Activated T-cell treated with anti-CD3 and anti-CD28 coated beads, Interleukin-2, amount 50 U/mL, for 72 hours (primary cell): ENCODE measurements around the gene KRT78. TPM values are rescaled to one million over a fixed set of nuclear protein-coding genes. Genes with fewer than 3 reads are reported as not detected.

ENCODE experiments used
- ATAC-seq, 2 donors: fragments of 150-1000 bp; cut with Tn5 transposase; replicated peaks in 1 of 2; 2 replicates each; pipeline ENCODE4 v1.10.0; 2021; ENCODE audit warnings: moderate library complexity in 2 of 2, mild to moderate bottlenecking in 1 of 2
- DNase-seq, 2 donors: peaks; one replicate each; pipeline ENCODE4 v3.0.0; 2021 to 2022; ENCODE audit warnings: mixed read lengths in 1 of 2
- H3K27ac Mint-ChIP-seq: one replicate; pipeline ENCODE4 v1.8.0; 2022; ENCODE audit warnings: mild to moderate bottlenecking, moderate library complexity, mixed read lengths
- H3K27me3 Mint-ChIP-seq: one replicate; pipeline ENCODE4 v1.8.0; 2022; ENCODE audit warnings: low read depth, mixed read lengths
- H3K36me3 Mint-ChIP-seq, 2 donors: one replicate each; pipeline ENCODE4 v1.8.0; 2022; ENCODE audit warnings: mixed read lengths in 2 of 2, mild to moderate bottlenecking in 1 of 2; ENCODE audit not compliant: insufficient read depth in 2 of 2
- H3K4me1 Mint-ChIP-seq: one replicate; pipeline ENCODE4 v1.8.0; 2022; ENCODE audit warnings: low read depth, mixed read lengths
- H3K4me3 Mint-ChIP-seq, 2 donors: one replicate each; pipeline ENCODE4 v1.8.0; 2022; ENCODE audit warnings: mild to moderate bottlenecking in 2 of 2, mixed read lengths in 2 of 2, moderate library complexity in 2 of 2
- H3K9me3 Mint-ChIP-seq, 2 donors: one replicate each; pipeline ENCODE4 v1.8.0; 2022; ENCODE audit warnings: mixed read lengths in 2 of 2
- total RNA-seq, 2 donors: library from RNA; stranded (reverse); gene quantifications; one replicate each; pipeline ENCODE4 v1.2.3, GENCODE V29; 2022

Gene KRT78
- total RNA-seq, 2 donors from 2014 or later, result not detected

- H3K4me3 Mint-ChIP-seq, result no peak overlapping the region
- DNase-seq (no peak), ATAC-seq (no peak)
- peaks cover 17% of the 10 kb centered on the region for H3K4me1 Mint-ChIP-seq
- no peaks in the 10 kb centered on the region for H3K9me3 Mint-ChIP-seq
- no peak overlapping the region for H3K27ac Mint-ChIP-seq
- H3K27me3 Mint-ChIP-seq, result no peaks in the 10 kb centered on the region
- H3K36me3 Mint-ChIP-seq, result no peaks in the 10 kb centered on the region
Measured at GRCh38 chr12:52831251-52831650, 17.5 kb downstream of the KRT78 start.

DNA sequence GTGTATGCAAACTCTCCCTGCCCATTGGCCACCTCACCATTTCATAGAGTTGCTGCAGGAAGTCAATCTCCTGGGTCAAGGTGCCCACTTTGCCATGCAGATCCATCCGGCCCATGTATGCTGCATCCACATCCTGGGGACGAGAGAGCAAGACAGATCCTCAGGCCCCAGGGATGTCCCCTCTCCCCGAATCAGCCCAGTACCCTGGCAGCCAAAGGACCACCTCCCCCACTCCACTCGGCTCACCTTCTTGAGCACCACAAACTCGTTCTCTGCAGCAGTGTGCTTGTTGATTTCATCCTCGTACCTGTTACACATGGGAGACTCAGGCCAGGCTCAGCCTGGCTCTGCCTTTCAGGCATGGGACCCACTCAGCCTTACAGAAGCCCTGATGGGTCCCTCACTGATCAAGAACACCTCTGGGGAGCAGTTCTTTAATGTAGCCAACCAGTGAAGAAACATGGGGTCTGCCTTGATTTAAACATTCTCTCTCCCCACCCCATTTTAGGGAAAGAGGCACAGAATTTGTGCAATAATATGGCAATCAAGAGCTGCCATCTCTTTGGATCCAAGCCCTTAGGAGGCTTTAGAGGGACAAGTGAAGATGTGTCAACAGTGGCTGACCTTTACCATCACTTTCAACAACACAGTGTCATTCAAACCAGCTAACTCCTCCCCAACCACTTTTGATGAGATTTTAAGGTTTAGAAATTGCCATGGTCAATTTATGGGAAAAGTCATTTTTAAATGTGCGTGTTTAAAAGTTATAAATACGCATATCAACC is 18.6 kb downstream of the KRT78 start:
- Mint-ChIP-seq H3K9me3 (no peaks in the 10 kb centered on the region), H3K36me3 (no peaks in the 10 kb centered on the region), H3K27me3 (no peaks in the 10 kb centered on the region), H3K4me1 (peaks cover 6% of the 10 kb centered on the region), H3K4me3 (no peak overlapping the region), H3K27ac (no peak overlapping the region)
- ATAC-seq, result no peak
- DNase-seq, result no peak

DNA sequence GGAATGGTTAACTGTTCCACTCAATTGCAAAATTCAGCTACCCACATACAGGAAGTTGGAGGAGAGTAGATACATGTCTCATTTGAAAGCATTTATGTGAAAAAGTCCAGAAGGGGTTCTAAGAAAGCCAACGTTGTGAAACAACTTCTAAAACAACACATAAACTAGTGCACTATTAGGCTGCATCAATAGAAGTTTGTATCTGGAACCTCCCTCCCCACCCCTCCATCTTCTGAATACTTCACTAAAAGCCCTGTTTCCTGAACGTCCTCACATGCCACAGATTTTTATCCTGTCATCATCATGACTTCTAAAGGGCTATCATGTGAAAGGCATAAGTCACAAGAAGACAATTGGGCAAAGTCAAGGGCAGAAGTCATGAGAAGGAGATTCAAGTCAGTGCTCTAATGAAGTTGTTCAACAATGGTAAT is 20.2 kb downstream of the KRT78 start:
- Mint-ChIP-seq H3K36me3 (no peaks in the 10 kb centered on the region), H3K27ac (no peak overlapping the region), H3K9me3 (no peaks in the 10 kb centered on the region), H3K4me1 (no peaks in the 10 kb centered on the region), H3K27me3 (no peaks in the 10 kb centered on the region), H3K4me3 (no peak overlapping the region)
- DNase-seq, result no peak
- ATAC-seq, result no peak

- no peaks in the 10 kb centered on the region for H3K36me3 Mint-ChIP-seq
- ATAC-seq (no peak), DNase-seq (no peak)
- no peak overlapping the region for H3K4me3 Mint-ChIP-seq
- no peaks in the 10 kb centered on the region for H3K4me1 Mint-ChIP-seq
- H3K9me3 Mint-ChIP-seq, result no peaks in the 10 kb centered on the region
- H3K27me3 Mint-ChIP-seq, result no peaks in the 10 kb centered on the region
- no peak overlapping the region for H3K27ac Mint-ChIP-seq
Measured at GRCh38 chr12:52828156-52828555, 20.6 kb downstream of the KRT78 start.

GRCh38 chr12:52827499-52828090 is 21.2 kb downstream of the KRT78 start:
- Mint-ChIP-seq H3K27ac (no peak overlapping the region), H3K27me3 (no peaks in the 10 kb centered on the region), H3K9me3 (no peaks in the 10 kb centered on the region), H3K4me3 (no peak overlapping the region), H3K4me1 (no peaks in the 10 kb centered on the region), H3K36me3 (no peaks in the 10 kb centered on the region)
- DNase-seq (no peak), ATAC-seq (no peak)

DNA sequence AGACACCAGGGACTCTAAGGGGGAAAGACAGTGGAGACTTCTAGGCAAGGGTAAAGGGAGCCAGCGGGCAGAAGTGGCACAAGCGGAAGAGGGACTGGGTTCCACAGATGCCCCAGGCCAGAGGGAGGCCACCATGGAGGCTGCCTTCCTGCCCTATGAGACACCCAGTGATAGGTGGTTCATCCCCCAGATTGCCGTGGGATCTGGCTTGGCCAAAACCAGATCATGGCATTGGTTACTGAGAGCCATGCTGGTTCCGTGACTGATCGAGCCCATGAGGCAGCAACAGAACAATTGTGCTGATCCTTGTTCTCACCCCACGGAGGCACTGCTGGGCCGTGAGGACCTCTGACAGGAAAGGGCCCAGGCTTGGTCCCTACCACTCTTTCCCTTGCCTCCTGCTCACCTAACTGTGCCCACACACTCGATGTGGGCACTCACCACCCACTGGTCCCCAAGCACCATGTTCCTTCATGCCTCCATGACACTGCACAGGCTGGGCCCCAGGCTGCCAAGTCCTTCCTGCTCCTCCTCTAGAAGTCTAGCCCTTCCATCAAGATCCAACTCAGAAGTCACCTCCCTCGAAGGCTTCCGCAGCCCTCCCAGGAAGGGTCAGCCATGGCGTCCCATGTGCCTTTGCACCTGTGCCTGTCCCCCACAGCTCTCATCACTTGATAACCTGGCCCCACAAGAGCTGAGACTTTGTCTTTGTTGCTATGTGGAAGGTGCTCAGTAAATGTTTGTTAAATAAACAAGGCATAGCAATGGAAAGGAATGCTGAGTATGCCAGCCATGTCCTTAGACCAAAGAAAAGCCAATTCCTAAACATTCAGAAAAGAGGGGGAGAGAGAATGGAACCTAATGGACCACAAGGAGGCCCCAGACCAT is 21.9 kb downstream of the KRT78 start:
- Mint-ChIP-seq H3K4me3 (no peak overlapping the region), H3K9me3 (no peaks in the 10 kb centered on the region), H3K27ac (no peak overlapping the region), H3K36me3 (no peaks in the 10 kb centered on the region), H3K27me3 (no peaks in the 10 kb centered on the region), H3K4me1 (no peaks in the 10 kb centered on the region)
- DNase-seq, result no peak
- no peak for ATAC-seq

DNA sequence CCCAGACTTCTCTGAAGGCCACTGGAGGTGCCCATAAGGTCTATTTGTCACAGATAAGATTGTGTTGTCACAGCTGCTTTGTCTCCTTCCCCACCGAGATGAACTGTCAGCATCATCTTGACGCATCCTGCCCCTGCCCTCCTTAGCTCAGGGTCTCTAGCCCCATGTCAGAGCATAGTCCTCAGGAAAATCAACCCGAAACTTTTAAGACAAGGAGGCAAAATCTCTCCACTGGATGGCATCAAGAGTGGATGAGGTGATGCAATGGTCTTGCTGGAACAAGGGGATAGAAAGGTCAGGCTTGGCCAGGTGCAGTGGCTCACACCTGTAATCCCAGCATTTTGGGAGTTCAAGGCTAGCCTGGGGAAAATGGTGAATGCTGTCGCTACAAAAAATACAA is 22.8 kb downstream of the KRT78 start:
- no peaks in the 10 kb centered on the region for H3K9me3 Mint-ChIP-seq
- no peak overlapping the region for H3K4me3 Mint-ChIP-seq
- H3K4me1 Mint-ChIP-seq, result no peaks in the 10 kb centered on the region
- no peaks in the 10 kb centered on the region for H3K27me3 Mint-ChIP-seq
- H3K36me3 Mint-ChIP-seq, result no peaks in the 10 kb centered on the region
- H3K27ac Mint-ChIP-seq, result no peak overlapping the region
- DNase-seq, result no peak
- ATAC-seq, result no peak

DNA sequence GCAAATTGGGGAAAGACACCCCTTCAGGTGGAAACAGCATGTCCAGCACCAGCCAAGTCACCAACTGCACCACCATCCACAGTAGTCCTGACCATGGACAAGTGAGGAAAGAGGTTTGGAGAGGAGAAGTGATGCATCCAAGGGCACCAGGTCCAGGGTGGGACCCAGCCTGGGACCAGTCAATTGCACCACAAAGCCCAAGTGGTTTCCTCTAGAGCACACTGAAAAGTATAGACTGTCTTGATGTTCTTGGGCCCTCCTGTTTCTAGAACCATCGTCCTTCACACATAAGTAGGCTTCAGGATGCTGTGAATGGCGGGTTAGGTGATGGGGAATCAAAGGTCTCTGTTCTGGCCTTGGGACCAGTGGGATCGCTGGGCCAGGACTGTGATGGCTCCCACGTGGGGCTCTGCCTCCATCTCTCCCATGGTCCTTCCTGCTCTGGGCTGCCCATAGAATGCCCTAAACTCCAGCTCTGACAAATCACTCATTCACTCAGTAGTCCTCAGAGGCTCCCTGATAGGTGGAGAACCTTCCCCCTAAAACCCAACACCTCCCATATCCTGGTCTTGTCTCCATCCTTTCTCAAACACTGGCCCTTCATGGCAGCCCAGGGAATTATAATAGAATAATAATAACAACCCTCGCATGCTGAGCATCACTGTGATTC is 23.9 kb downstream of the KRT78 start:
- ATAC-seq (no peak), DNase-seq (no peak)
- no peak overlapping the region for H3K4me3 Mint-ChIP-seq
- H3K36me3 Mint-ChIP-seq, result no peaks in the 10 kb centered on the region
- no peaks in the 10 kb centered on the region for H3K4me1 Mint-ChIP-seq
- no peaks in the 10 kb centered on the region for H3K9me3 Mint-ChIP-seq
- H3K27me3 Mint-ChIP-seq, result no peaks in the 10 kb centered on the region
- H3K27ac Mint-ChIP-seq, result no peak overlapping the region

GRCh38 chr12:52823761-52824450 is 24.9 kb downstream of the KRT78 start:
- Mint-ChIP-seq H3K4me3 (no peak overlapping the region), H3K27ac (no peak overlapping the region), H3K27me3 (no peaks in the 10 kb centered on the region), H3K9me3 (no peaks in the 10 kb centered on the region), H3K4me1 (no peaks in the 10 kb centered on the region), H3K36me3 (no peaks in the 10 kb centered on the region)
- DNase-seq (no peak), ATAC-seq (no peak)

DNA sequence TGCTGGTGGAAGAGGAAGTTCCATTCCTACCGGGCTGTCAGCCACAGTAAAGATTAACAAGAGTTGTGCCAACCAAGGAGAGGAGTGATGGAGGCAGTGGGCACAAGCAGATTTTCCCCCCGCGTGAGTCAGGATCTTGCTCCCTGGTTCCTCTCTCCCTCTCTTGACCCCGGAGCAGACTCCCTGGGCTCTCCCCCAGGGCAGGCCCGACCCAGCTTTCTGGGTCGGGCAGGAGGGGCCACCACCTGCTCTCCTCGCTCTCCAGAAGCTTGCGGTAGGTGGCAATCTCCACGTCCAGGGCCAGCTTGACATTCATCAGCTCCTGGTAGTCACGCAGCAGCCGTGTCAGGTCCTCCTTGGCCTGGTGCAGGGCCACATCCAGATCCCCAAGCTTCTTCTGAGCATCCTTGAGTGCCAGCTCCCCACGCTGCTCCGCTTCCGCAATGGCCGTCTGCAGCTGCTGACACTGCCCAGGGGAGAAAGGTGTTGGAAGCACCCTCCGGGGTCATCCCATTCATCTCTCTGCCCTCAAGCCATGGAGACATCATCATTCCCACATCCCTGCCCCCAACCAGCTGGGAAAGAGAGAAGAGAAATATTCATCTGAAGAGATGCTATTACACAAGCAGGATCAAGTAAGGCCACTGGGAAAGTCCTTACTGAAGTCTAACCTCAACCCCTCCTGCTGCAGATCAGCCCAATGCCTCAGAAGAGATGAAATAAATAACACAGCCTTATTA is 25.9 kb downstream of the KRT78 start:
- Mint-ChIP-seq H3K36me3 (no peaks in the 10 kb centered on the region), H3K4me1 (peaks cover 2% of the 10 kb centered on the region), H3K27me3 (no peaks in the 10 kb centered on the region), H3K4me3 (no peak overlapping the region), H3K9me3 (no peaks in the 10 kb centered on the region), H3K27ac (no peak overlapping the region)
- DNase-seq, result no peak
- no peak for ATAC-seq

GRCh38 chr12:52821826-52822660 is 26.8 kb downstream of the KRT78 start:
- Mint-ChIP-seq H3K4me1 (peaks cover 11% of the 10 kb centered on the region), H3K27ac (no peak overlapping the region), H3K9me3 (no peaks in the 10 kb centered on the region), H3K36me3 (no peaks in the 10 kb centered on the region), H3K27me3 (no peaks in the 10 kb centered on the region), H3K4me3 (no peak overlapping the region)
- no peak for DNase-seq
- ATAC-seq, result no peak
